ENCODE data around the gene DNAL4.

- TF ChIP-seq POLR2A (IDR thresholded peaks at IDR 0.05) (no peak), CTCF (IDR thresholded peaks at IDR 0.05) (no peak), EP300 (IDR thresholded peaks at IDR 0.05) (no peak), POLR2AphosphoS5 (IDR thresholded peaks at IDR 0.05) (no peak)
Observed at GRCh38 chr22:38783095-38783615, 10.8 kb downstream of the DNAL4 start.

All from sigmoid colon (tissue), 4 donors.